K562 (cell line): Measurements from ENCODE around the gene SF3B1. TPM values are rescaled to one million over a fixed set of nuclear protein-coding genes. Genes with fewer than 3 reads are reported as not detected.
A peak's percentile ranks its signal among the peaks of the same experiment; 100 is the strongest.

ENCODE experiments used
- ATAC-seq: fragments of 200-7000 bp; cut with Tn5 transposase; 3 replicates; pipeline ENCODE4 v1.9.1; 2020; ENCODE audit warnings: moderate library complexity
- BruUV-seq: library from RNA; stranded (reverse); fragments of 400-500 nt; replicated peaks from 2 replicates; lab custom pipeline; 2021; lab: Mats Ljungman, UMichigan
- CTCF ChIA-PET: fragments of 300-600 bp; formaldehyde crosslinking; extraction: SDS; loops from one replicate; lab custom pipeline; 2021; ENCODE audit warnings: low intra/inter-chr PET ratio; lab: Yijun Ruan, JAX
- POLR2A ChIA-PET: fragments of 300-600, 350-650 bp; sonication (Branson Sonifier 250); formaldehyde crosslinking; extraction: SDS; loops from one replicate; lab custom pipeline; 2021; ENCODE audit warnings: antibody characterized with exemption, inconsistent platforms; lab: Yijun Ruan, JAX
- DNase-seq, 4 experiments: peaks; one replicate each; pipeline versions ENCODE4 v3.0.0 to v3.0.0-alpha.2; 2011 to 2018; ENCODE audit warnings: low spot score in 3 of 4, mixed read lengths in 3 of 4; ENCODE audit errors: extremely low read depth in 1 of 4
- FAIRE-seq: peaks from 2 replicates; lab custom pipeline; 2011; peaks lifted over from hg19 to GRCh38; lab: Jason Lieb, UNC
- H2AFZ ChIP-seq: 2 replicates; pipeline ENCODE4 v1.6.0; 2011; ENCODE audit warnings: low read depth, low read length, control low read depth, inconsistent platforms
- H3K27ac ChIP-seq: fragments of 200-600 bp; 3 replicates; pipeline ENCODE4 v1.8.0; 2011; ENCODE audit warnings: low read depth, mild to moderate bottlenecking, control low read depth, inconsistent platforms, low read length, moderate library complexity, mixed read lengths; ENCODE audit errors: extremely low read depth
- H3K27me3 ChIP-seq, 2 experiments: fragments of 300-600 bp in 1 of 2; 2 replicates in 1 of 2; 3 replicates in 1 of 2; pipeline versions ENCODE4 v1.6.0 to v1.8.0; 2011; ENCODE audit warnings: inconsistent platforms in 2 of 2, low read length in 2 of 2, mild to moderate bottlenecking in 1 of 2, mixed read lengths in 1 of 2, moderate library complexity in 1 of 2; ENCODE audit not compliant: control insufficient read depth in 2 of 2, insufficient read depth in 2 of 2
- H3K36me3 ChIP-seq: fragments of 300-600 bp; 3 replicates; pipeline ENCODE4 v1.8.0; 2011; ENCODE audit warnings: mild to moderate bottlenecking, low read length, inconsistent platforms; ENCODE audit not compliant: control insufficient read depth, insufficient read depth
- H3K4me1 ChIP-seq, 2 experiments: fragments of 200-600 bp in 1 of 2; replicated peaks in 1 of 2; 2 replicates in 1 of 2; 3 replicates in 1 of 2; pipeline versions ENCODE4 v1.5.1 to v1.8.0; 2011; ENCODE audit warnings: inconsistent platforms in 2 of 2, low read length in 2 of 2, mild to moderate bottlenecking in 1 of 2, mixed read lengths in 1 of 2, moderate library complexity in 1 of 2; ENCODE audit not compliant: control insufficient read depth in 2 of 2, insufficient read depth in 2 of 2
- H3K4me2 ChIP-seq: 2 replicates; pipeline ENCODE4 v1.6.1; 2011; ENCODE audit warnings: low read length, control low read depth, inconsistent platforms, mixed read lengths; ENCODE audit not compliant: insufficient read depth
- H3K4me3 ChIP-seq: fragments of 200-600 bp; sonication (generic), shearing (Covaris generic); 2 replicates; pipeline ENCODE4 v1.5.1; 2016; ENCODE audit warnings: control low read depth, inconsistent platforms
- H3K79me2 ChIP-seq: fragments of 200-600 bp; 3 replicates; pipeline ENCODE4 v1.8.0; 2011; ENCODE audit warnings: low read length, inconsistent platforms; ENCODE audit not compliant: control insufficient read depth, insufficient read depth
- H3K9ac ChIP-seq, 2 experiments: 2 replicates each; pipeline versions ENCODE4 v1.6.0 to v1.6.1; 2011; ENCODE audit warnings: low read depth in 2 of 2, low read length in 2 of 2, control low read depth in 1 of 2, inconsistent platforms in 1 of 2, mild to moderate bottlenecking in 1 of 2, mixed read lengths in 1 of 2; ENCODE audit not compliant: insufficient read depth in 1 of 2
- H3K9me1 ChIP-seq: one replicate; pipeline ENCODE4 v1.6.0; 2011; ENCODE audit warnings: inconsistent platforms, mild to moderate bottlenecking, low read length, moderate library complexity; ENCODE audit not compliant: control insufficient read depth, insufficient read depth
- H3K9me3 ChIP-seq: replicated peaks from 2 replicates; pipeline ENCODE4 v1.5.1; 2011; ENCODE audit warnings: low read depth, low read length, inconsistent platforms; ENCODE audit not compliant: control insufficient read depth, insufficient read depth
- H4K20me1 ChIP-seq: replicated peaks from 2 replicates; pipeline ENCODE4 v1.6.1; 2011; ENCODE audit warnings: low read length, inconsistent platforms, mixed read lengths; ENCODE audit not compliant: control insufficient read depth, insufficient read depth
- ARNT ChIP-seq, 2 experiments: fragments of 450-650 bp; IDR thresholded peaks; 2 replicates each; pipeline ENCODE4 v1.6.1; 2016; ENCODE audit warnings: mild to moderate bottlenecking in 1 of 2
- FOXA3 ChIP-seq, 2 experiments: fragments of 450-650 bp in 1 of 2; sonication (generic) in 1 of 2; formaldehyde crosslinking; IDR thresholded peaks in 1 of 2; conservative IDR thresholded peaks in 1 of 2; 2 replicates each; pipeline versions ENCODE4 v1.4.0 to v1.8.0; 2020 to 2022; ENCODE audit warnings: mild to moderate bottlenecking in 2 of 2, missing genetic modification reagents in 1 of 2
- HDAC2 ChIP-seq: fragments of 450-650 bp; IDR thresholded peaks from 2 replicates; pipeline ENCODE4 v1.6.1; 2016; ENCODE audit warnings: mild to moderate bottlenecking
- NFE2 ChIP-seq: IDR thresholded peaks from 2 replicates; pipeline ENCODE4 v1.6.1; 2014; ENCODE audit warnings: antibody characterized with exemption, low read depth
- NKRF ChIP-seq: fragments of 450-650 bp; IDR thresholded peaks from 2 replicates; pipeline ENCODE4 v1.6.1; 2016; ENCODE audit warnings: borderline replicate concordance
- SOX6 ChIP-seq: fragments of 450-650 bp; IDR thresholded peaks from 2 replicates; pipeline ENCODE4 v1.6.1; 2014; ENCODE audit warnings: mild to moderate bottlenecking
- TAL1 ChIP-seq: fragments of 450-650 bp; IDR thresholded peaks from 2 replicates; pipeline ENCODE4 v1.6.1; 2016; ENCODE audit warnings: mild to moderate bottlenecking
- TCF3 ChIP-seq: sonication (generic); formaldehyde crosslinking; IDR thresholded peaks from 2 replicates; pipeline ENCODE4 v1.4.0; 2020; ENCODE audit warnings: mild to moderate bottlenecking, missing genetic modification reagents
- TEAD4 ChIP-seq, 2 experiments: sonication (generic) in 1 of 2; formaldehyde crosslinking in 1 of 2; IDR thresholded peaks; 2 replicates each; pipeline versions ENCODE4 v1.6.1 to v1.8.0; 2012 to 2022; ENCODE audit warnings: borderline replicate concordance in 1 of 2, inconsistent platforms in 1 of 2, low read length in 1 of 2, mild to moderate bottlenecking in 1 of 2, missing genetic modification reagents in 1 of 2
- ZBTB40 ChIP-seq, 2 experiments: fragments of 450-650 bp in 1 of 2; sonication (generic) in 1 of 2; formaldehyde crosslinking in 1 of 2; IDR thresholded peaks; 2 replicates each; pipeline versions ENCODE4 v1.7.1 to v1.9.0; 2016 to 2022; ENCODE audit warnings: inconsistent platforms in 1 of 2, mild to moderate bottlenecking in 1 of 2, missing genetic modification reagents in 1 of 2
- ZKSCAN1 ChIP-seq: fragments of 150-350 bp; IDR thresholded peaks from 2 replicates; pipeline ENCODE4 v1.6.1; 2016; ENCODE audit warnings: low read depth, low read length
- WGBS: fragments of 100-300 bp; shearing (Covaris generic); methylation state at CpG from one replicate; pipeline ENCODE4 v1.1.6; 2016; ENCODE audit warnings: low coverage, mixed read lengths; ENCODE audit not compliant: insufficient coverage; ENCODE audit errors: missing lambda C conversion rate; 5-methylcytosine and 5-hydroxymethylcytosine counted together
- in situ Hi-C: fragments of 300-500 bp; cut with MboI; formaldehyde crosslinking; loops from 4 replicates; pipeline ENCODE4 v1.15.0; 2018; ENCODE audit warnings: inconsistent platforms, mixed read lengths
- intact Hi-C: fragments of 100-400 bp; cut with micrococcal nuclease; formaldehyde crosslinking; loops from 2 replicates; pipeline ENCODE4 v1.14.2; 2022
- polyA plus RNA-seq, 8 experiments: library from polyadenylated mRNA; depleted of rRNA in 4 of 8; stranded (reverse) in 5 of 8; unstranded in 3 of 8; fragments of >200 nt; fragmentation: Nextera tagmentation in 2 of 8; fragmentation: Illumina TruSeq in 1 of 8; extraction: Ambion mirVana in 2 of 8; extraction: Trizol in 1 of 8; gene quantifications; 2 replicates each; pipeline versions ENCODE4 v1.2.1 to v1.2.3, GENCODE V29; 2011 to 2014; ENCODE audit warnings: inconsistent platforms in 1 of 8, missing spikeins in 1 of 8
- total RNA-seq, 7 experiments: library from RNA; depleted of rRNA in 6 of 7; stranded (reverse); fragments of >200 nt in 6 of 7; fragmentation: Illumina TruSeq in 2 of 7; extraction: Trizol in 2 of 7; gene quantifications; 2 replicates each; pipeline versions ENCODE4 v1.2.1 to v1.2.3, GENCODE V29; 2011 to 2021; ENCODE audit warnings: low replicate concordance in 1 of 7

Gene SF3B1
- total and polyA plus RNA-seq, 9 of the 15 experiments (the other 6 are each of a cell fraction or from before 2014, with no cell fraction given), result 96.2 to 377 (median 177) TPM

GRCh38 chr2:197460649-197461048, 25.8 kb upstream of the SF3B1 start:
- H2AFZ ChIP-seq, result no peak overlapping the region
- FAIRE-seq (no peak), DNase-seq (peak in 1 of 4 experiments; percentile 16), ATAC-seq (peak; percentile 68)
- BruUV-seq, result no TSS peak
- peaks cover 37% of the 10 kb centered on the region for H3K36me3 ChIP-seq
- H3K4me1 ChIP-seq, result no peaks in the 10 kb centered on the region; a peak in 3 of 5 replicates
- in situ Hi-C loops (no loop called here), intact Hi-C loops (no loop called here)
- peaks cover 43% of the 10 kb centered on the region for H3K79me2 ChIP-seq
- H4K20me1 ChIP-seq, result no peaks in the 10 kb centered on the region
- WGBS, result 26% methylated on average over 4 of the region's 4 CpGs
- H3K27me3 ChIP-seq, result no peaks in the 10 kb centered on the region
- H3K4me3 ChIP-seq, result no peak overlapping the region
- H3K9me3 ChIP-seq, result no peaks in the 10 kb centered on the region
- H3K9ac ChIP-seq, result no peak overlapping the region
- CTCF ChIA-PET, result no interaction called here
- H3K9me1 ChIP-seq, result no peaks in the 10 kb centered on the region
- POLR2A ChIA-PET, result interaction anchor here (1.0 to 1.4 kb wide), 4 partner anchors 9 to 26 kb away, joined by 3 to 5 read pairs (median 5); partner anchors contain the start of gene SF3B1
- no peak overlapping the region for H3K4me2 ChIP-seq
- H3K27ac ChIP-seq, result 0 out of 3 replicates have a peak overlapping the region, but pooled peaks have one; percentile 13
- TF ChIP-seq FOXA3 (CRISPR knock-in tag; conservative IDR thresholded peaks at IDR 0.05 in 1 of 2, IDR thresholded peaks at IDR 0.05 in 1 of 2) (0 out of 4 replicates have a peak, but pooled peaks of 1 of the 2 experiments have one; percentile 4), TAL1 (peak; percentile 43; the same call in 1 of the 2 replicates), HDAC2 (no peak), NFE2 (no peak), TEAD4 (IDR thresholded peaks at IDR 0.05; ENCODE audit: low read length) (peak; percentile 41; the same call in 1 of the 2 replicates), TEAD4 (CRISPR knock-in tag; IDR thresholded peaks at IDR 0.05; ENCODE audit: borderline replicate concordance) (no peak), NKRF (no peak), SOX6 (peak; percentile 53), ZBTB40 (IDR thresholded peaks at IDR 0.05) (peak; percentile 92), ZBTB40 (CRISPR knock-in tag; IDR thresholded peaks at IDR 0.05) (peak; percentile 71), ARNT (IDR thresholded peaks at IDR 0.05) (no peak), TCF3 (CRISPR knock-in tag) (0 out of 2 replicates have a peak, but pooled peaks have one; percentile 32), ZKSCAN1 (no peak)
